SH-SY5Y (cell line): ENCODE results near the gene GCNT4.

Source experiments
- GATA2 ChIP-seq: IDR thresholded peaks from 2 replicates; pipeline ENCODE4 v1.6.1; 2011; ENCODE audit warnings: mild to moderate bottlenecking, low read depth, low read length
- GATA3 ChIP-seq: IDR thresholded peaks from 2 replicates; pipeline ENCODE4 v1.6.1; 2011; ENCODE audit warnings: low read depth, mild to moderate bottlenecking, low read length, moderate library complexity

DNA sequence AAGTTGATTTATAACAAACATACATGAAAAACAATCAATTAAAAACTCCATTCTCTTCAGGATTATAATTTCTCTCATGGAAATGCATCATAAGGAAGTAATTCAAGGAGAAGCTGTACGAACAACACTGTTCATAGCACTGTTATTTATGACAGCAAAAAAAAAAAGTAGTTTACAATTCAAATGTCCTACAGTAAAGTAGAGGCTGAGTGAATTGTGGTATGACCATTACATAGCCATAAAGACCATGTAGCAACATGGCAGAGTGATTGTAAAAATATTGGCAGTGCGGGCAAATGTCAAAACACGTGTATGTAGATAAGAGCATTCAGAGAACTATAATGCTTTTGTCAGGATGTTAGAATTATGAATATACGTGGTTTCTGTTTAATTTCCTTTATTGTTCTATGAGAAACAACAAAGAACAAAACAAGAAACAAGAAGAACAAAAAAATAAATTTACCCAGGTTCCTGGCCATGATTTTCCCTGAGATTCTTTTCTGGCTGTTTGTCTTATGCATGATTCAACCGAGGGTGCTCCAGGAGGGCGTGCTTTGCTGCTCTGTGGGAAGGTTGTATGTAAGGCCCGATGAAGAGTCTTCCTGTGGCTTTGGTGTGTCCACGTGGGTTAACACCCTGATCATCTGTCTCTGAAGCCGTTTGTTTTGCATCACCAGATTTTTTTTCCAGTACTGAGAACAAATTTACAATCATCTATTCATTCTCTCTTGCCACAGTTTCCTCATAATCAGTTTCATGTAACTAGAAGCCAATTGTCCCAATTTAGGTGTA lies 28.8 kb downstream of the GCNT4 start:
- TF ChIP-seq GATA3, result no peak
- no peak for TF ChIP-seq GATA2
